HL-60 (cell line): ENCODE data around the gene CLIP2.

Experiments used
- GABPA ChIP-seq: IDR thresholded peaks from 2 replicates; pipeline ENCODE4 v1.6.1; 2012; ENCODE audit warnings: low read depth
- POLR2AphosphoS5 ChIP-seq: IDR thresholded peaks from 2 replicates; pipeline ENCODE4 v1.6.1; 2012; ENCODE audit warnings: low read depth
- TF ChIP-seq, protein P1 (sequence below): IDR thresholded peaks from one replicate; pipeline ENCODE4 v1.5.1; 2011; ENCODE audit warnings: low read length, control low read depth, inconsistent platforms; ENCODE audit not compliant: insufficient read depth

DNA sequence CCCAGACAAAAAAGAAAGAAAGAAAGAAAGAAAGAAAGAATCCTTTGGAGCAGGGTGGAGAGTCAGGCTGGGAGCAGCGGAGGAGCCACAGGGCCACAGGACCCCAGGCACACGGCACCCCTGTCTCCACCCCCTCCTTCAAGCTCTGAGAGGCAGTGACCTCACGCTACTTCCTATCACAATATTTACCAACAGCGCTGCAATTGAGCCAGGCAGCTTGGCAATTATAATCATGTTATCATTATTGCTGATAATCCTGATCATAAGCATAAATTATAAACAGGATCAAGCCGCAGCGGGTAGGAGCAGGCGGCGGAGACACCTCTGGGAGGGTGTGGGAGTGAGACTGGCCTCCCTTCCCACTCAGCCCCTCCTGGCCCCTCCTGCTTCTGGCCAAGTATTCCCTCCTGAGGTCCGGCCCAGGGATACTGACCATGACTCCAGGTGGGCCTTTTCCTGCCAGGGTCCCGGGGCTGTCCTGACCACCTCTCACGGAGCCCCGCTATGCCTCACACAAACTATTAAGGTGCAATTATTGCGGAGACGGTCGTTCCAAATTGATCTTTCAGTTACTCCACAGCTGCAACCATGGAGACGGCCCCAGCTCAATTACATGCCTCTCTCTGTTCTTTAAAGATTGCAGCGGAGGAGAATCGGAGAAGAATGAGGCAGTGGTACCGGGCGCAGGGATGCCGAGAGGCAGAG lies 154.5 kb downstream of the CLIP2 start:
- TF ChIP-seq, protein P1, sequence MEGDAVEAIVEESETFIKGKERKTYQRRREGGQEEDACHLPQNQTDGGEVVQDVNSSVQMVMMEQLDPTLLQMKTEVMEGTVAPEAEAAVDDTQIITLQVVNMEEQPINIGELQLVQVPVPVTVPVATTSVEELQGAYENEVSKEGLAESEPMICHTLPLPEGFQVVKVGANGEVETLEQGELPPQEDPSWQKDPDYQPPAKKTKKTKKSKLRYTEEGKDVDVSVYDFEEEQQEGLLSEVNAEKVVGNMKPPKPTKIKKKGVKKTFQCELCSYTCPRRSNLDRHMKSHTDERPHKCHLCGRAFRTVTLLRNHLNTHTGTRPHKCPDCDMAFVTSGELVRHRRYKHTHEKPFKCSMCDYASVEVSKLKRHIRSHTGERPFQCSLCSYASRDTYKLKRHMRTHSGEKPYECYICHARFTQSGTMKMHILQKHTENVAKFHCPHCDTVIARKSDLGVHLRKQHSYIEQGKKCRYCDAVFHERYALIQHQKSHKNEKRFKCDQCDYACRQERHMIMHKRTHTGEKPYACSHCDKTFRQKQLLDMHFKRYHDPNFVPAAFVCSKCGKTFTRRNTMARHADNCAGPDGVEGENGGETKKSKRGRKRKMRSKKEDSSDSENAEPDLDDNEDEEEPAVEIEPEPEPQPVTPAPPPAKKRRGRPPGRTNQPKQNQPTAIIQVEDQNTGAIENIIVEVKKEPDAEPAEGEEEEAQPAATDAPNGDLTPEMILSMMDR: no peak
- no peak for TF ChIP-seq POLR2AphosphoS5
- TF ChIP-seq GABPA: no peak
